Endothelial cell of umbilical vein (primary cell): ENCODE results near the gene IFI44L. TPM values are rescaled to one million over a fixed set of nuclear protein-coding genes. Genes with fewer than 3 reads are reported as not detected.

Experiments
- BruUV-seq: library from RNA; stranded (reverse); fragments of 400-500 nt; replicated peaks from 2 replicates; lab custom pipeline; 2021; lab: Mats Ljungman, UMichigan
- CTCF ChIA-PET: fragments of 300-600, 350-600 bp; sonication (Branson Sonifier 250); formaldehyde crosslinking; loops from one replicate; lab custom pipeline; 2021; ENCODE audit warnings: antibody characterized with exemption, inconsistent platforms; lab: Charles Lee
- POLR2A ChIA-PET: fragments of 300-600, 350-600 bp; sonication (Branson Sonifier 250); formaldehyde crosslinking; loops from one replicate; lab custom pipeline; 2021; ENCODE audit warnings: antibody characterized with exemption, inconsistent platforms; lab: Charles Lee
- DNase-seq: peaks from one replicate; pipeline ENCODE4 v3.0.0-alpha.2; 2011; ENCODE audit warnings: low read depth, low spot score
- FAIRE-seq: peaks from 2 replicates; lab custom pipeline; 2011; peaks lifted over from hg19 to GRCh38; lab: Jason Lieb, UNC
- H2AFZ ChIP-seq: 2 replicates; pipeline ENCODE4 v1.6.0; 2012; ENCODE audit warnings: low read depth, low read length, control low read depth, inconsistent platforms
- H3K27ac ChIP-seq: 2 replicates; pipeline ENCODE4 v1.5.1; 2011; ENCODE audit warnings: low read depth, mild to moderate bottlenecking, control low read depth, low read length, moderate library complexity; ENCODE audit not compliant: insufficient read depth
- H3K27me3 ChIP-seq, 2 experiments: 2 replicates each; pipeline versions ENCODE4 v1.6.0 to v1.6.1; 2011; ENCODE audit warnings: low read length in 2 of 2, mixed read lengths in 1 of 2; ENCODE audit not compliant: control insufficient read depth in 2 of 2, insufficient read depth in 2 of 2
- H3K36me3 ChIP-seq, 2 experiments: 2 replicates in 1 of 2; 3 replicates in 1 of 2; pipeline ENCODE4 v1.5.1; 2011; ENCODE audit warnings: low read length in 2 of 2, mild to moderate bottlenecking in 1 of 2, moderate library complexity in 1 of 2; ENCODE audit not compliant: control insufficient read depth in 2 of 2, insufficient read depth in 2 of 2; ENCODE audit errors: extremely low read depth in 1 of 2
- H3K4me1 ChIP-seq: 3 replicates; pipeline ENCODE4 v1.5.1; 2011; ENCODE audit warnings: mild to moderate bottlenecking, low read length; ENCODE audit not compliant: control insufficient read depth, insufficient read depth; ENCODE audit errors: extremely low read depth
- H3K4me2 ChIP-seq: 2 replicates; pipeline ENCODE4 v1.6.1; 2011; ENCODE audit warnings: low read length, control low read depth, mixed read lengths; ENCODE audit not compliant: insufficient read depth
- H3K4me3 ChIP-seq, 3 experiments: fragments of 200-600 bp in 1 of 3; sonication (generic), shearing (Covaris generic) in 1 of 3; replicated peaks in 1 of 3; 2 replicates each; pipeline ENCODE4 v1.5.1; 2011 to 2016; ENCODE audit warnings: control low read depth in 3 of 3, low read length in 3 of 3, mild to moderate bottlenecking in 2 of 3, inconsistent platforms in 1 of 3, low read depth in 1 of 3, moderate library complexity in 1 of 3; ENCODE audit not compliant: insufficient read depth in 1 of 3
- H3K79me2 ChIP-seq: 2 replicates; pipeline ENCODE4 v1.6.0; 2012; ENCODE audit warnings: low read length, inconsistent platforms; ENCODE audit not compliant: control insufficient read depth, insufficient read depth
- H3K9ac ChIP-seq: replicated peaks from 2 replicates; pipeline ENCODE3; 2011; ENCODE audit warnings: low read length, control low read depth; ENCODE audit not compliant: insufficient read depth; ENCODE audit errors: extremely low read depth
- H3K9me1 ChIP-seq: replicated peaks from 3 replicates; pipeline ENCODE4 v1.6.0; 2011; ENCODE audit warnings: mild to moderate bottlenecking, low read length; ENCODE audit not compliant: control insufficient read depth, insufficient read depth; ENCODE audit errors: extremely low read depth
- H3K9me3 ChIP-seq: replicated peaks from 2 replicates; pipeline ENCODE4 v1.5.1; 2012; ENCODE audit warnings: low read length, inconsistent platforms; ENCODE audit not compliant: control insufficient read depth, insufficient read depth
- H4K20me1 ChIP-seq: replicated peaks from 2 replicates; pipeline ENCODE3; 2011; ENCODE audit warnings: mild to moderate bottlenecking, low read length; ENCODE audit not compliant: control insufficient read depth, insufficient read depth; ENCODE audit errors: extremely low read depth
- CTCF ChIP-seq, 2 donors: IDR thresholded peaks; 1 replicate in 1 of 2; 2 replicates in 1 of 2; pipeline ENCODE4 v1.5.1; 2011; ENCODE audit warnings: low read length in 2 of 2, mild to moderate bottlenecking in 2 of 2, moderate library complexity in 2 of 2, control low read depth in 1 of 2, inconsistent platforms in 1 of 2, low read depth in 1 of 2; ENCODE audit not compliant: insufficient read depth in 1 of 2; ENCODE audit errors: extremely low read depth in 1 of 2
- EZH2 ChIP-seq: IDR thresholded peaks from 2 replicates; pipeline ENCODE4 v1.6.1; 2012; ENCODE audit warnings: borderline replicate concordance, low read depth, mild to moderate bottlenecking, moderate library complexity, low read length, inconsistent platforms; ENCODE audit not compliant: severe bottlenecking
- FOS ChIP-seq: IDR thresholded peaks from 2 replicates; pipeline ENCODE4 v1.6.1; 2011; ENCODE audit warnings: mild to moderate bottlenecking, low read length, moderate library complexity, borderline replicate concordance; ENCODE audit not compliant: insufficient read depth
- GATA2 ChIP-seq: IDR thresholded peaks from 2 replicates; pipeline ENCODE4 v1.7.0; 2011; ENCODE audit warnings: low read depth, mild to moderate bottlenecking, moderate library complexity, mixed read lengths, low read length; ENCODE audit not compliant: insufficient read length, insufficient read depth
- JUN ChIP-seq: IDR thresholded peaks from 2 replicates; pipeline ENCODE4 v1.6.1; 2011; ENCODE audit warnings: borderline replicate concordance, low read depth; ENCODE audit not compliant: insufficient read length, insufficient read depth
- MYC ChIP-seq: IDR thresholded peaks from one replicate; pipeline ENCODE4 v1.6.1; 2011; ENCODE audit warnings: mild to moderate bottlenecking, low read depth, low read length
- POLR2A ChIP-seq: IDR thresholded peaks from 2 replicates; pipeline ENCODE4 v1.6.1; 2012; ENCODE audit warnings: low read depth, mild to moderate bottlenecking, control low read depth, low read length
- POLR2AphosphoS5 ChIP-seq: IDR thresholded peaks from 2 replicates; pipeline ENCODE4 v1.6.1; 2012; ENCODE audit warnings: low read depth, mild to moderate bottlenecking, control low read depth, low read length, moderate library complexity; ENCODE audit not compliant: insufficient read depth
- dilution Hi-C: fragments of 300-500 bp; cut with MboI; formaldehyde crosslinking; loops from one replicate; pipeline ENCODE4 v1.15.0; 2019; ENCODE audit warnings: low sequenced_read_pairs; ENCODE audit not compliant: extremely low pct_ligation_motif_present
- intact Hi-C: fragments of 100-400 bp; cut with micrococcal nuclease; formaldehyde crosslinking; loops from one replicate; pipeline ENCODE4 v1.10.0; 2022
- polyA plus RNA-seq, 4 experiments: library from polyadenylated mRNA; depleted of rRNA in 3 of 4; stranded (reverse) in 3 of 4; unstranded in 1 of 4; fragments of >200 nt; gene quantifications; 2 replicates each; pipeline versions ENCODE4 v1.2.1 to v1.2.3, GENCODE V29; 2011 to 2012; ENCODE audit warnings: missing spikeins in 1 of 4
- total RNA-seq: library from RNA; stranded (reverse); gene quantifications from 2 replicates; pipeline ENCODE4 v1.2.3, GENCODE V29; 2021
- TF ChIP-seq, protein P1 (sequence below): IDR thresholded peaks from 2 replicates; pipeline ENCODE4 v1.6.1; 2011; ENCODE audit not compliant: insufficient read depth, insufficient read length

Gene IFI44L
- total and polyA plus RNA-seq, 2 donors (not counting 3 experiments of a cell fraction or from before 2014, with no cell fraction given), result 2.8 to 2.9 TPM

DNA sequence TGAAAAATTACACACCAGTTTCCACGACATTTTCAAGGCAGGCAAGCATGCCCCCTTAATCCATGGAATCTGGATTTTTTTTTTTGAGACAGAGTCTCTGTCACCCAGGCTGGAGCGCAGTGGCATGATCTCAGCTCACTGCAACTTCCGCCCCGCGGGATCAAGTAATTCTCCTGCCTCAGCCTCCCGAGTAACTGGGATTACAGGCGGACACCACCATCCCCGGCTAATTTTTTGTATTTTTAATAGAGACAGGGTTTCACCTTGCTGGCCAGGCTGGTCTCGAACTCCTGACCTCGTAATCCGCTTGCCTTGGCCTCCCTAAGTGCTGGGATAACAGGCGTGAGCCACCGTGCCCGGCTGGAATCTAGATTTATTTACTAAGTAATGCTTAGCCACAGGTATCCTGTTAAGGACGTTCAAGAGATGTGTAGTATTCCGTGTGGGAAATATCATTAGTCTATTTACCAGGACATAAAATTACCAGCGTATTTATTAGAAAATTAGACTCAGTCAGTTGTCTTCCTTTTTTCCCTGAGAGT is 31.8 kb downstream of the IFI44L start:
- CTCF ChIA-PET, result no interaction called here
- H3K9ac ChIP-seq, result no peak overlapping the region

More for the DNA sequence above, 31.8 kb downstream of the IFI44L start:
- H2AFZ ChIP-seq, result no peak overlapping the region
- intact Hi-C loops (no loop called here), dilution Hi-C loops (no loop called here)
- FAIRE-seq (no peak), DNase-seq (no peak)
- BruUV-seq, result no TSS peak
- H3K9me3 ChIP-seq, result no peaks in the 10 kb centered on the region
- no peak overlapping the region for H3K27ac ChIP-seq
- no peaks in the 10 kb centered on the region for H3K36me3 ChIP-seq
- POLR2A ChIA-PET, result no interaction called here
- H4K20me1 ChIP-seq, result no peaks in the 10 kb centered on the region
- H3K27me3 ChIP-seq, result no peaks in the 10 kb centered on the region
- H3K4me3 ChIP-seq, result no peak overlapping the region
- peaks cover 8% of the 10 kb centered on the region for H3K4me1 ChIP-seq
- H3K9me1 ChIP-seq, result no peaks in the 10 kb centered on the region
- H3K4me2 ChIP-seq, result no peak overlapping the region
- H3K79me2 ChIP-seq, result no peaks in the 10 kb centered on the region
- TF ChIP-seq MYC (no peak), CTCF (IDR thresholded peaks at IDR 0.05; ENCODE audit: extremely low read depth in 1 of 2, insufficient read depth in 1 of 2, low read depth in 1 of 2, low read length in 2 of 2) (no peak), GATA2 (no peak), POLR2A (no peak), JUN (no peak), FOS (no peak), EZH2 (no peak), POLR2AphosphoS5 (no peak)
- TF ChIP-seq, protein P1, sequence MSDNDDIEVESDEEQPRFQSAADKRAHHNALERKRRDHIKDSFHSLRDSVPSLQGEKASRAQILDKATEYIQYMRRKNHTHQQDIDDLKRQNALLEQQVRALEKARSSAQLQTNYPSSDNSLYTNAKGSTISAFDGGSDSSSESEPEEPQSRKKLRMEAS, result no peak
